Endodermal cell (in vitro differentiated cells): ENCODE results near the gene ZFP2. TPM values are rescaled to one million over a fixed set of nuclear protein-coding genes. Genes with fewer than 3 reads are reported as not detected.

Source experiments
- DNase-seq: peaks from one replicate; pipeline ENCODE4 v3.0.0-alpha.2; 2017
- H3K27ac ChIP-seq: 2 replicates; pipeline ENCODE4 v1.5.1; 2013; ENCODE audit warnings: mild to moderate bottlenecking, low read depth, low read length, moderate library complexity
- H3K27me3 ChIP-seq: 2 replicates; pipeline ENCODE4 v1.6.1; 2013; ENCODE audit warnings: mild to moderate bottlenecking, low read length, moderate library complexity; ENCODE audit not compliant: insufficient read depth, control insufficient read depth, poor library complexity, severe bottlenecking
- H3K36me3 ChIP-seq: 2 replicates; pipeline ENCODE4 v1.7.0; 2013; ENCODE audit warnings: mild to moderate bottlenecking, low read length, moderate library complexity; ENCODE audit not compliant: control insufficient read depth, insufficient read depth
- H3K4me1 ChIP-seq: one replicate; pipeline ENCODE4 v1.7.0; 2013; ENCODE audit warnings: low read length; ENCODE audit not compliant: control insufficient read depth, insufficient read depth
- H3K4me3 ChIP-seq: 2 replicates; pipeline ENCODE4 v1.5.1; 2013; ENCODE audit warnings: mild to moderate bottlenecking, low read length, moderate library complexity
- H3K9ac ChIP-seq: 2 replicates; pipeline ENCODE4 v1.6.1; 2013; ENCODE audit warnings: mild to moderate bottlenecking, low read length, moderate library complexity; ENCODE audit not compliant: poor library complexity, severe bottlenecking; ENCODE audit errors: extremely low read depth
- H3K9me3 ChIP-seq: 2 replicates; pipeline ENCODE4 v1.6.1; 2013; ENCODE audit warnings: mild to moderate bottlenecking, low read length, moderate library complexity; ENCODE audit not compliant: control insufficient read depth
- H3K27ac Mint-ChIP-seq: 2 replicates; pipeline ENCODE4 v1.8.0; 2020; ENCODE audit warnings: mixed read lengths
- H3K27me3 Mint-ChIP-seq: 2 replicates; pipeline ENCODE4 v1.8.0; 2021; ENCODE audit warnings: mild to moderate bottlenecking, mixed read lengths; ENCODE audit not compliant: insufficient read depth
- H3K36me3 Mint-ChIP-seq: 2 replicates; pipeline ENCODE4 v1.8.0; 2020; ENCODE audit warnings: low read depth, mixed read lengths
- H3K4me1 Mint-ChIP-seq: 2 replicates; pipeline ENCODE4 v1.8.0; 2020; ENCODE audit warnings: mixed read lengths
- H3K4me3 Mint-ChIP-seq: 2 replicates; pipeline ENCODE4 v1.8.0; 2020; ENCODE audit warnings: mild to moderate bottlenecking, moderate library complexity, mixed read lengths
- H3K9me3 Mint-ChIP-seq: 2 replicates; pipeline ENCODE4 v1.8.0; 2020; ENCODE audit warnings: mild to moderate bottlenecking, mixed read lengths
- WGBS, 2 experiments: methylation state at CpG; one replicate each; pipeline versions ENCODE4 v1.1.5 to v1.1.7; 2013; ENCODE audit warnings: missing lambda C conversion rate in 2 of 2, mixed read lengths in 1 of 2; ENCODE audit not compliant: insufficient coverage in 1 of 2, insufficient read length in 1 of 2; 5-methylcytosine and 5-hydroxymethylcytosine counted together
- total RNA-seq, 2 donors: library from RNA; stranded (reverse); fragmentation: NEBNext Ultra II Directional in 1 of 2; extraction: Animal tissue kit (Norgen Biotek cat#: 25700) in 1 of 2; gene quantifications; 2 replicates in 1 of 2; 3 replicates in 1 of 2; pipeline ENCODE4 v1.2.1, GENCODE V29; 2021
- TF ChIP-seq, protein P1 (sequence below): fragments of 200-600 bp; sonication (generic); conservative IDR thresholded peaks from 2 replicates; pipeline ENCODE4 v1.5.0; 2021; ENCODE audit warnings: antibody characterized with exemption, mild to moderate bottlenecking

The ZFP2 gene
- total RNA-seq, 2 donors from 2014 or later: 1.8 to 3.3 TPM

- Histone ChIP-seq H3K27ac (no peak overlapping the region), H3K27me3 (no peaks in the 10 kb centered on the region), H3K9me3 (peaks cover 97% of the 10 kb centered on the region), H3K4me1 (no peaks in the 10 kb centered on the region), H3K9ac (no peak overlapping the region), H3K4me3 (peak overlapping the region; percentile 57), H3K36me3 (peaks cover 90% of the 10 kb centered on the region)
- TF ChIP-seq, protein P1, sequence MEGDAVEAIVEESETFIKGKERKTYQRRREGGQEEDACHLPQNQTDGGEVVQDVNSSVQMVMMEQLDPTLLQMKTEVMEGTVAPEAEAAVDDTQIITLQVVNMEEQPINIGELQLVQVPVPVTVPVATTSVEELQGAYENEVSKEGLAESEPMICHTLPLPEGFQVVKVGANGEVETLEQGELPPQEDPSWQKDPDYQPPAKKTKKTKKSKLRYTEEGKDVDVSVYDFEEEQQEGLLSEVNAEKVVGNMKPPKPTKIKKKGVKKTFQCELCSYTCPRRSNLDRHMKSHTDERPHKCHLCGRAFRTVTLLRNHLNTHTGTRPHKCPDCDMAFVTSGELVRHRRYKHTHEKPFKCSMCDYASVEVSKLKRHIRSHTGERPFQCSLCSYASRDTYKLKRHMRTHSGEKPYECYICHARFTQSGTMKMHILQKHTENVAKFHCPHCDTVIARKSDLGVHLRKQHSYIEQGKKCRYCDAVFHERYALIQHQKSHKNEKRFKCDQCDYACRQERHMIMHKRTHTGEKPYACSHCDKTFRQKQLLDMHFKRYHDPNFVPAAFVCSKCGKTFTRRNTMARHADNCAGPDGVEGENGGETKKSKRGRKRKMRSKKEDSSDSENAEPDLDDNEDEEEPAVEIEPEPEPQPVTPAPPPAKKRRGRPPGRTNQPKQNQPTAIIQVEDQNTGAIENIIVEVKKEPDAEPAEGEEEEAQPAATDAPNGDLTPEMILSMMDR: no peak
- H3K9me3 Mint-ChIP-seq: peaks cover 91% of the 10 kb centered on the region
- H3K4me3 Mint-ChIP-seq: no peak overlapping the region
- H3K4me1 Mint-ChIP-seq: no peaks in the 10 kb centered on the region
- peaks cover 95% of the 10 kb centered on the region for H3K36me3 Mint-ChIP-seq
- no peaks in the 10 kb centered on the region for H3K27me3 Mint-ChIP-seq
- 93 to 97% methylated on average over 4 to 5 of the region's 6 CpGs for WGBS, 2 experiments
- no peak for DNase-seq
- H3K27ac Mint-ChIP-seq: no peak overlapping the region
These were observed 11.8 kb upstream of the ZFP2 start for GRCh38 chr5:178883815-178884430.

DNA sequence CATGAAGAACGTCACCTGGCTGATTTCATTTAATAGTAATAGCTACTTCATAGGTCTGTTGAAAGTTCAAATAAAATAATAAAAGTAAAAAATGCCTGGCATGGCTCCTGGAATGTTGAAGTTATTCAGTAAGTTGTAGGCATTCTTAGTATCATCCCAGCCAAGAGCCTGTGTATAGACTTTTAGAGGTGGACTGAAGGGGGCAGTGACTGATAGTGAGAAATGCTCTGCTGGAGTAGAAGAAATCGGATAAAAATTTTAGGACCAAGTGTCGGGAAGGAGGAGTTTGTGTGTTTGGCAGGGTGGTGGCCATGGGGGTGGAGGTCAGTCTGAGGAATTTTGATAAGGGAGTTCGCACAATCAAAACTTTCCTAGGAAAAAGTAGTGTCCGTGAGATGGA, 3.6 kb downstream of the ZFP2 start:
- DNase-seq: no peak
- Histone ChIP-seq H3K27me3 (no peaks in the 10 kb centered on the region), H3K4me3 (no peak overlapping the region), H3K4me1 (peaks cover 3% of the 10 kb centered on the region), H3K9ac (no peak overlapping the region), H3K27ac (no peak overlapping the region), H3K36me3 (no peaks in the 10 kb centered on the region), H3K9me3 (peaks cover 34% of the 10 kb centered on the region)
- Mint-ChIP-seq H3K9me3 (peaks cover 35% of the 10 kb centered on the region), H3K27ac (no peak overlapping the region), H3K36me3 (peaks cover 25% of the 10 kb centered on the region), H3K4me1 (peaks cover 4% of the 10 kb centered on the region), H3K4me3 (no peak overlapping the region), H3K27me3 (peaks cover 1% of the 10 kb centered on the region)
- 87 to 95% methylated on average over 4 to 5 of the region's 5 CpGs for WGBS, 2 experiments
- TF ChIP-seq, protein P1: peak; percentile 51

DNA sequence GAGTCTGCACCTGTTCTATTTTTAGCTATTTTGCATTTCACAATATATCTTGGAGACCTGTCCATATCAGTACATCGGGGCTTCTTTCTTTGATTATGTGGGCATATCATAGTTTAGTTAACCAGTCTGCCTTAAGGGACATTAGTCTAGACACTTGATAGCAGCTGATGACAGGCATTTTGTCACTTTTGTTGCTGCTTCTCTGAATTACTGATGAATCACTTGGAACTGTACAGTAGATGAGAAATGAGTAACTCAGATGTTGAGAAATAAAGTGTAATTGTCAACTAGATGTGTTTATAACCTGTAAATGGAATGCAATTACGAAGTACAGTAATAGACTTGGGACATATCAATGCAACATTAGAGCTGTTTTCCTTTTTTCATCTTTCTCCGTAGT, 7.1 kb downstream of the ZFP2 start:
- no peak overlapping the region for H3K9ac ChIP-seq
- H3K27me3 ChIP-seq: no peaks in the 10 kb centered on the region
- Mint-ChIP-seq H3K27ac (no peak overlapping the region), H3K4me3 (no peak overlapping the region), H3K4me1 (no peaks in the 10 kb centered on the region), H3K9me3 (peaks cover 61% of the 10 kb centered on the region), H3K27me3 (no peaks in the 10 kb centered on the region), H3K36me3 (peaks cover 35% of the 10 kb centered on the region)
- no peaks in the 10 kb centered on the region for H3K36me3 ChIP-seq
- H3K4me1 ChIP-seq: no peaks in the 10 kb centered on the region
- H3K9me3 ChIP-seq: peaks cover 43% of the 10 kb centered on the region
- no peak overlapping the region for H3K27ac ChIP-seq
- no peak for DNase-seq
- TF ChIP-seq, protein P1: no peak
- WGBS, 2 experiments: 60 to 72% methylated on average over 1 to 3 of the region's 3 CpGs
- H3K4me3 ChIP-seq: no peak overlapping the region
